WERI-Rb-1 (cell line): ENCODE results near the gene CABS1.

Source experiments
- DNase-seq: peaks from one replicate; pipeline ENCODE4 v3.0.0-alpha.2; 2020
- H3K27ac ChIP-seq: fragments of 250-450 bp; sonication (Bioruptor Pico); 2 replicates; pipeline ENCODE4 v1.5.1; 2020; ENCODE audit warnings: mild to moderate bottlenecking, moderate library complexity
- H3K27me3 ChIP-seq: fragments of 250-450 bp; sonication (Bioruptor Pico); 2 replicates; pipeline ENCODE4 v1.5.1; 2021; ENCODE audit warnings: mild to moderate bottlenecking, low read depth, moderate library complexity; ENCODE audit not compliant: insufficient read depth, severe bottlenecking
- H3K36me3 ChIP-seq: fragments of 250-450 bp; sonication (Bioruptor Pico); 2 replicates; pipeline ENCODE4 v1.5.1; 2020; ENCODE audit warnings: mild to moderate bottlenecking, moderate library complexity
- H3K4me3 ChIP-seq: 2 replicates; pipeline ENCODE4 v1.5.1; 2011; ENCODE audit warnings: low read depth, mild to moderate bottlenecking, control low read depth, low read length
- H3K9me3 ChIP-seq: fragments of 250-450 bp; sonication (Bioruptor Pico); 2 replicates; pipeline ENCODE4 v1.5.1; 2021; ENCODE audit warnings: mild to moderate bottlenecking, moderate library complexity; ENCODE audit not compliant: severe bottlenecking
- TF ChIP-seq, protein P1 (sequence below): IDR thresholded peaks from 2 replicates; pipeline ENCODE4 v1.5.1; 2011; ENCODE audit warnings: low read depth, mild to moderate bottlenecking, control low read depth, inconsistent platforms, low read length

The CABS1 gene

DNA sequence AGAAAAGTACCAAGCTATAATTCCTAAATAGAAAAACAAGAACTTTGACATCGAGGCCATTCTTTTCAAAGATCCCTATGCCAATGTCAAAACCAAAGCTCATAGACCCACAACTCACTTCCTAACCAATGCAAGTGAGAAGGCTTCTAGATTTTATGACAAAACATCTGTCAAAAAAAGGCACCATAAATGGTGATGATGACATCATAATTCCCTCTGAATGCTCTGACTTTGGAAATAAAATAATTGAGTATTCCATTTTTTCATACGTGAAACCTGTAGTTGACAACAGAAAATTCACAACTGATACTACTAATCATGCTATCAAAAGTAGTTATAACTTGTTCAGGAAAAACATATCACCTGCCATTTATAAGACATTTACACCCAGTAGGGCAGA, 8.7 kb upstream of the CABS1 start:
- no peaks in the 10 kb centered on the region for H3K9me3 ChIP-seq
- no peaks in the 10 kb centered on the region for H3K36me3 ChIP-seq
- TF ChIP-seq, protein P1, sequence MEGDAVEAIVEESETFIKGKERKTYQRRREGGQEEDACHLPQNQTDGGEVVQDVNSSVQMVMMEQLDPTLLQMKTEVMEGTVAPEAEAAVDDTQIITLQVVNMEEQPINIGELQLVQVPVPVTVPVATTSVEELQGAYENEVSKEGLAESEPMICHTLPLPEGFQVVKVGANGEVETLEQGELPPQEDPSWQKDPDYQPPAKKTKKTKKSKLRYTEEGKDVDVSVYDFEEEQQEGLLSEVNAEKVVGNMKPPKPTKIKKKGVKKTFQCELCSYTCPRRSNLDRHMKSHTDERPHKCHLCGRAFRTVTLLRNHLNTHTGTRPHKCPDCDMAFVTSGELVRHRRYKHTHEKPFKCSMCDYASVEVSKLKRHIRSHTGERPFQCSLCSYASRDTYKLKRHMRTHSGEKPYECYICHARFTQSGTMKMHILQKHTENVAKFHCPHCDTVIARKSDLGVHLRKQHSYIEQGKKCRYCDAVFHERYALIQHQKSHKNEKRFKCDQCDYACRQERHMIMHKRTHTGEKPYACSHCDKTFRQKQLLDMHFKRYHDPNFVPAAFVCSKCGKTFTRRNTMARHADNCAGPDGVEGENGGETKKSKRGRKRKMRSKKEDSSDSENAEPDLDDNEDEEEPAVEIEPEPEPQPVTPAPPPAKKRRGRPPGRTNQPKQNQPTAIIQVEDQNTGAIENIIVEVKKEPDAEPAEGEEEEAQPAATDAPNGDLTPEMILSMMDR, result no peak
- H3K27me3 ChIP-seq, result no peaks in the 10 kb centered on the region
- no peak overlapping the region for H3K4me3 ChIP-seq
- no peak for DNase-seq
- no peak overlapping the region for H3K27ac ChIP-seq

DNA sequence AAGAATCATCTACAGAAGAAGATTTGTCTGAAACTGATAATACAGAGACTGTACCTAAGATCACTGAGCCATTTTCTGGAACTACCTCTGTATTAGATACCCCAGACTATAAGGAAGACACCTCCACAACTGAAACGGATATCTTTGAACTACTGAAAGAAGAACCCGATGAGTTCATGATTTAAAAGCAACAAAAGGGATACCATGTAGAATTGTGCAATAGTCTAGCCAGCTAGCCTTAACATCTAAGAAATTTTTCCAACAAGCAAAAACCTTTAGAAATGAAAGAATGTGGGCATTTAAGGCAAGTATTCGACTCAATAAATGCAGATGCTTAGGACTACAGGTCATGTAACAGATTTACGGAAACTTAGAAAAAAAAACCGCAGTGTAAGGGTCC, 1.3 kb downstream of the CABS1 start:
- Histone ChIP-seq H3K27me3 (no peaks in the 10 kb centered on the region), H3K4me3 (no peak overlapping the region), H3K36me3 (no peaks in the 10 kb centered on the region), H3K27ac (no peak overlapping the region), H3K9me3 (no peaks in the 10 kb centered on the region)
- no peak for DNase-seq
- TF ChIP-seq, protein P1, result no peak

DNA sequence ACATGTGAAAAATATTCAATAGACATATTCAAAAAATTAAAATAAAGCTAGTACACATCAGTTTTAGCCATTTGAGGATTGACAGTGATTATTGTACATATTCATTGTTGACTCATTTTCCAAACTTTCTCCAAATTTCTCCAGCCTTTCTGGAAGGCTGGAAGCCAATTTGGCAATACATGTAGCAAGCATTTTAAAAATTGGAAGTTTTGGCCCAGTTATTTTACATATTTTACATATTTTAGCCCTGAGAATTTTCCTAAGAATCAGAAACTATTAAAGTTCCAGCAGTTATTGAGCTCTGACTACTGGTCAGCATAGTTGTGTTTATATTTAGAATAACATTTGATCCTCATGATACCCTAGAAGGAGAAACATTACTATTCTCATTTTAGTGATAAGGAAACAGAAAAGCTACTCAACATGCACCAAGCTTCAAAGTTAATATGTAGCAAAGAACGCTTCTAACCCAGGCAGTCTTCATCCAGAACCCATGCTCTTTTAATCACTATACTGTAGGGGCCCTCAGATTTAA, 3.2 kb downstream of the CABS1 start:
- Histone ChIP-seq H3K4me3 (no peak overlapping the region), H3K36me3 (no peaks in the 10 kb centered on the region), H3K9me3 (no peaks in the 10 kb centered on the region), H3K27ac (no peak overlapping the region), H3K27me3 (no peaks in the 10 kb centered on the region)
- no peak for DNase-seq
- TF ChIP-seq, protein P1, result no peak

DNA sequence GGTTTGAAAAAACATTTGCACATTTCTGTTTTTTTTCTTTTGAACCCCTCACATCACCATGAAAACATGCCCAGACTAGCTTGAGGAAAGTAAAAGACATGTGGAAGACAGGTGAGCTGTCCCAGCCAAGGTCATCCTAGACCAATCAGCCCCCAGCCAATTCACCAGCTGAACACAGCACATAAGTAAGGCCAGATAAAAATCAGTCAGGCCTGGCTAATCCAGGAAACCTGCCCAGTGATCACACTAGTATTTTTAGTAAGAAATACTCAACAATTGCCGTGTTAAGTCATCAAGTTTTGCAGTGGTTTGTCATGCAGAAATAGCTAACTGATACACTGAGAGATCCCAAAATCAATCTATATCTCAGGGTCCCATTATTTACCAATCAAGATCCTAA, 21.4 kb downstream of the CABS1 start:
- TF ChIP-seq, protein P1, result no peak
- no peak overlapping the region for H3K4me3 ChIP-seq
- no peaks in the 10 kb centered on the region for H3K27me3 ChIP-seq
- no peaks in the 10 kb centered on the region for H3K36me3 ChIP-seq
- no peak overlapping the region for H3K27ac ChIP-seq
- no peaks in the 10 kb centered on the region for H3K9me3 ChIP-seq
- DNase-seq, result peak; percentile 16

DNA sequence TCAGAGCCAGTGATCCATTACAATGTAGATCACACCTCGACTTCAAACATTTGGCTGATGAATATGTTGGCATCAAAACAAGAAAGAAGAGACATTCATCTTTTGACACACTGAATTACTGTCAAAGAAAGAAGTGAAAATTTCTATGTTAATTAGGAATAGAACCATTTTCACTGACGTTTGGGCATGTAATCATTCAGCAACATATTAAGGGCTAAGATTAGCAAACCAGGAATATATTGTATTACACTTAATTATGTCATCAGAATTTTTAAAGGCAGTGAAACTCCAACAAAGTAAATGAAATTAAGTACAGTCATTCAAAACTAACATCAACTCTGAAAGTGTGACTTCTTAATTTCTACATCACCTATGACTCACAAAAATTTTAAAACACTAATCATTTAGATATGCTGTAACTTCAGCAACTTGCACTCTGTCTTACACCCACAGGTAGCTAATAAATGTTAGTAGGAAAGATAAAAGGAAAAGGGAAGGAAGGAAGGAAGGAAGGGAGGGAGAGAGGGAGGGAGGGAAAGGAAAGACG, 24.4 kb downstream of the CABS1 start:
- DNase-seq, result no peak
- Histone ChIP-seq H3K4me3 (no peak overlapping the region), H3K27ac (no peak overlapping the region), H3K27me3 (no peaks in the 10 kb centered on the region), H3K36me3 (no peaks in the 10 kb centered on the region), H3K9me3 (no peaks in the 10 kb centered on the region)
- TF ChIP-seq, protein P1, result no peak

DNA sequence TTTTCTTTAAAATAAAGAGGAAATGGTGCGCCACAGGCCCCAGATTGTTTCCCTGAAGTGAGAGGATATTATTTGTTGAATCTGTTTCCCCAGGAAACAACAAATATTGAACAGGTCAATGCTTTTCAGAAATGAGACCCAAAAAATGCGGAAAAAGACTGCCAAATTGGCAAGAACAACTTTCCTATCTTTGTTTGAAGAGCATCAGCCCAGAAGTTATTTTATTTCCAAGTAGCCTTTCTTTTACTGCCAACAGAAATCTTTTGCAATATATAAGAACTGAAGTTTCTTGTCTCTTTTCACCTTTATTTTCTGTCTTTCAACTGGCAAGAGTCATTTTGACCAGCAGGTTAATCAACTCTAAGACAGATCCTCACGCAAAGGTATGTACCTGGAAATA, 25.7 kb downstream of the CABS1 start, which contains the start of gene SMR3A:
TSS of gene SMR3A (plus strand) at position 301 of the 400 bp plus-strand sequence. CDS start 1,356 bp downstream, outside the sequence.
- TF ChIP-seq, protein P1, result no peak
- H3K27me3 ChIP-seq, result no peaks in the 10 kb centered on the region
- no peak within 1 kb of the TSS for H3K4me3 ChIP-seq
- no peak within 1 kb of the TSS for H3K27ac ChIP-seq
- no peaks in the 10 kb centered on the region for H3K36me3 ChIP-seq
- no peak for DNase-seq
- H3K9me3 ChIP-seq, result no peaks in the 10 kb centered on the region
